H9 (cell line): ENCODE results near the gene SLC2A10. TPM values are rescaled to one million over a fixed set of nuclear protein-coding genes. Genes with fewer than 3 reads are reported as not detected.

Source experiments
- DNase-seq: peaks from one replicate; pipeline ENCODE4 v3.0.0-alpha.2; 2017
- H2AFZ ChIP-seq: one replicate; pipeline ENCODE4 v1.6.1; 2013; ENCODE audit warnings: mild to moderate bottlenecking, low read length, control low read depth, moderate library complexity
- H2AK5ac ChIP-seq: 2 replicates; pipeline ENCODE4 v1.6.1; 2013; ENCODE audit warnings: low read length, control low read depth, mixed read lengths; ENCODE audit not compliant: insufficient read length
- H2BK120ac ChIP-seq: one replicate; pipeline ENCODE4 v1.6.1; 2013; ENCODE audit warnings: low read depth, mild to moderate bottlenecking, low read length, control low read depth, inconsistent platforms; ENCODE audit not compliant: poor library complexity, severe bottlenecking
- H2BK12ac ChIP-seq: 2 replicates; pipeline ENCODE4 v1.6.1; 2013; ENCODE audit warnings: low read length, control low read depth, mixed read lengths, low read depth; ENCODE audit not compliant: insufficient read length
- H2BK15ac ChIP-seq: 2 replicates; pipeline ENCODE4 v1.6.1; 2013; ENCODE audit warnings: low read depth, low read length, control low read depth
- H2BK20ac ChIP-seq: one replicate; pipeline ENCODE4 v1.6.1; 2013; ENCODE audit warnings: low read depth, mild to moderate bottlenecking, low read length, control low read depth, inconsistent platforms; ENCODE audit not compliant: poor library complexity, severe bottlenecking
- H2BK5ac ChIP-seq: 2 replicates; pipeline ENCODE4 v1.6.1; 2013; ENCODE audit warnings: low read length, control low read depth, mixed read lengths; ENCODE audit not compliant: insufficient read length
- H3K14ac ChIP-seq: 2 replicates; pipeline ENCODE4 v1.6.1; 2013; ENCODE audit warnings: low read length, control low read depth; ENCODE audit not compliant: insufficient read depth
- H3K18ac ChIP-seq: 2 replicates; pipeline ENCODE4 v1.6.1; 2013; ENCODE audit warnings: low read depth, mild to moderate bottlenecking, mixed read lengths, low read length, control low read depth; ENCODE audit not compliant: insufficient read length
- H3K23ac ChIP-seq: 2 replicates; pipeline ENCODE4 v1.6.1; 2013; ENCODE audit warnings: low read length, control low read depth, mixed read lengths, low read depth; ENCODE audit not compliant: insufficient read length
- H3K23me2 ChIP-seq: 2 replicates; pipeline ENCODE4 v1.6.1; 2013; ENCODE audit warnings: low read depth, mild to moderate bottlenecking, mixed read lengths, low read length, control low read depth; ENCODE audit not compliant: insufficient read length, poor library complexity, severe bottlenecking
- H3K27ac ChIP-seq: 2 replicates; pipeline ENCODE4 v1.5.1; 2013; ENCODE audit warnings: low read length, control low read depth, mixed read lengths, low read depth; ENCODE audit not compliant: insufficient read length
- H3K27me3 ChIP-seq: 2 replicates; pipeline ENCODE4 v1.6.1; 2013; ENCODE audit warnings: low read length, control low read depth, inconsistent platforms; ENCODE audit not compliant: insufficient read depth
- H3K4ac ChIP-seq: 2 replicates; pipeline ENCODE4 v1.6.1; 2013; ENCODE audit warnings: low read depth, mild to moderate bottlenecking, control low read depth, inconsistent platforms, low read length, moderate library complexity
- H3K4me1 ChIP-seq: 2 replicates; pipeline ENCODE4 v1.6.1; 2013; ENCODE audit warnings: low read length, control low read depth, inconsistent platforms; ENCODE audit not compliant: insufficient read depth
- H3K4me2 ChIP-seq: 2 replicates; pipeline ENCODE4 v1.6.1; 2013; ENCODE audit warnings: low read length, control low read depth, mixed read lengths; ENCODE audit not compliant: insufficient read length, insufficient read depth
- H3K56ac ChIP-seq: 2 replicates; pipeline ENCODE4 v1.6.1; 2013; ENCODE audit warnings: low read depth, mild to moderate bottlenecking, mixed read lengths, low read length, control low read depth; ENCODE audit not compliant: insufficient read length
- H3K79me1 ChIP-seq: 2 replicates; pipeline ENCODE4 v1.6.1; 2013; ENCODE audit warnings: low read depth, mild to moderate bottlenecking, moderate library complexity, low read length, control low read depth, inconsistent platforms; ENCODE audit not compliant: insufficient read depth, poor library complexity, severe bottlenecking
- H3K79me2 ChIP-seq: 2 replicates; pipeline ENCODE4 v1.6.1; 2013; ENCODE audit warnings: low read length, control low read depth, inconsistent platforms; ENCODE audit not compliant: insufficient read depth
- H3K9ac ChIP-seq: 2 replicates; pipeline ENCODE4 v1.6.1; 2013; ENCODE audit warnings: low read length, control low read depth, mixed read lengths; ENCODE audit not compliant: insufficient read length; ENCODE audit errors: extremely low read depth
- H3K9me3 ChIP-seq: one replicate; pipeline ENCODE4 v1.6.1; 2013; ENCODE audit warnings: low read depth, low read length, inconsistent platforms; ENCODE audit not compliant: control insufficient read depth
- H3T11ph ChIP-seq: one replicate; pipeline ENCODE4 v1.6.1; 2013; ENCODE audit warnings: mild to moderate bottlenecking, low read length, control low read depth, inconsistent platforms
- H4K20me1 ChIP-seq: one replicate; pipeline ENCODE4 v1.6.1; 2013; ENCODE audit not compliant: control insufficient read depth, insufficient read length, insufficient read depth
- H4K5ac ChIP-seq: 2 replicates; pipeline ENCODE4 v1.6.1; 2013; ENCODE audit warnings: low read depth, mild to moderate bottlenecking, mixed read lengths, low read length, control low read depth; ENCODE audit not compliant: insufficient read length
- H4K8ac ChIP-seq: replicated peaks from 2 replicates; pipeline ENCODE4 v1.6.1; 2013; ENCODE audit warnings: low read length, control low read depth, mixed read lengths, low read depth; ENCODE audit not compliant: insufficient read length
- H4K91ac ChIP-seq: 2 replicates; pipeline ENCODE4 v1.6.1; 2013; ENCODE audit warnings: low read depth, mild to moderate bottlenecking, moderate library complexity, mixed read lengths, low read length, control low read depth; ENCODE audit not compliant: insufficient read length
- H3K27ac Mint-ChIP-seq, 3 experiments: 2 replicates in 2 of 3; 3 replicates in 1 of 3; pipeline ENCODE4 v1.8.0; 2020 to 2021; ENCODE audit warnings: mixed read lengths in 3 of 3, mild to moderate bottlenecking in 1 of 3, moderate library complexity in 1 of 3
- H3K27me3 Mint-ChIP-seq: 2 replicates; pipeline ENCODE4 v1.8.0; 2021; ENCODE audit warnings: low read depth, mild to moderate bottlenecking, moderate library complexity, mixed read lengths
- H3K36me3 Mint-ChIP-seq, 3 experiments: 2 replicates in 2 of 3; 3 replicates in 1 of 3; pipeline ENCODE4 v1.8.0; 2020 to 2021; ENCODE audit warnings: low read depth in 3 of 3, mixed read lengths in 3 of 3; ENCODE audit not compliant: insufficient read depth in 1 of 3
- H3K4me1 Mint-ChIP-seq, 2 experiments: 2 replicates each; pipeline ENCODE4 v1.8.0; 2020; ENCODE audit warnings: mixed read lengths in 2 of 2
- H3K4me3 Mint-ChIP-seq, 2 experiments: 2 replicates in 1 of 2; 3 replicates in 1 of 2; pipeline ENCODE4 v1.8.0; 2020 to 2021; ENCODE audit warnings: mild to moderate bottlenecking in 2 of 2, mixed read lengths in 2 of 2, moderate library complexity in 1 of 2
- H3K9me3 Mint-ChIP-seq, 2 experiments: 2 replicates in 1 of 2; 3 replicates in 1 of 2; pipeline ENCODE4 v1.8.0; 2020; ENCODE audit warnings: mild to moderate bottlenecking in 2 of 2, mixed read lengths in 2 of 2, moderate library complexity in 1 of 2
- WGBS: extraction: QIAGEN DNeasy Blood & Tissue Kit; methylation state at CpG from one replicate; pipeline ENCODE4 v1.1.7; 2013; ENCODE audit warnings: missing lambda C conversion rate, low lambda C conversion rate, mixed read lengths; ENCODE audit not compliant: insufficient read length; ENCODE audit errors: extremely low coverage; 5-methylcytosine and 5-hydroxymethylcytosine counted together
- total RNA-seq: library from RNA; stranded (reverse); gene quantifications from 2 replicates; pipeline ENCODE4 v1.2.1, GENCODE V29; 2021
- TF ChIP-seq, protein P1 (sequence below): fragments of 200-600 bp; sonication (generic); conservative IDR thresholded peaks from 3 replicates; pipeline ENCODE4 v1.8.0; 2021; ENCODE audit warnings: antibody characterized with exemption, mild to moderate bottlenecking

Gene SLC2A10
- total RNA-seq, 1 experiment from 2014 or later, result 8.2 TPM

GRCh38 chr20:46713957-46714834 is 4.7 kb downstream of the SLC2A10 start:
- H2BK12ac ChIP-seq, result no peak overlapping the region
- no CpG with 5 or more reads among the region's 15 CpGs for WGBS
- no peaks in the 10 kb centered on the region for H3K9me3 ChIP-seq
- H3T11ph ChIP-seq, result no peak overlapping the region
- no peak overlapping the region for H3K9ac ChIP-seq
- H2AK5ac ChIP-seq, result no peak overlapping the region
- no peaks in the 10 kb centered on the region for H3K27me3 ChIP-seq
- no peaks in the 10 kb centered on the region for H3K9me3 Mint-ChIP-seq
- H3K23me2 ChIP-seq, result peaks cover 5% of the 10 kb centered on the region
- no peak overlapping the region for H4K8ac ChIP-seq
- no peak overlapping the region for H4K91ac ChIP-seq
- peaks cover 0 to 9% (median under 1%) of the 10 kb centered on the region in 3 experiments; a peak in 4 of 7 replicates for H3K36me3 Mint-ChIP-seq
- H4K5ac ChIP-seq, result no peak overlapping the region
- H3K4me2 ChIP-seq, result no peak overlapping the region
- no peak overlapping the region for H3K4me3 Mint-ChIP-seq
- no peak overlapping the region for H2BK120ac ChIP-seq
- H4K20me1 ChIP-seq, result no peaks in the 10 kb centered on the region
- no peak overlapping the region for H3K56ac ChIP-seq
- no peak overlapping the region for H2BK15ac ChIP-seq
- peaks cover 19 to 30% of the 10 kb centered on the region in 2 experiments for H3K4me1 Mint-ChIP-seq
- no peaks in the 10 kb centered on the region for H3K4me1 ChIP-seq
- H3K18ac ChIP-seq, result no peak overlapping the region
- H3K27me3 Mint-ChIP-seq, result peaks cover 4% of the 10 kb centered on the region
- H3K79me2 ChIP-seq, result no peaks in the 10 kb centered on the region
- TF ChIP-seq, protein P1, sequence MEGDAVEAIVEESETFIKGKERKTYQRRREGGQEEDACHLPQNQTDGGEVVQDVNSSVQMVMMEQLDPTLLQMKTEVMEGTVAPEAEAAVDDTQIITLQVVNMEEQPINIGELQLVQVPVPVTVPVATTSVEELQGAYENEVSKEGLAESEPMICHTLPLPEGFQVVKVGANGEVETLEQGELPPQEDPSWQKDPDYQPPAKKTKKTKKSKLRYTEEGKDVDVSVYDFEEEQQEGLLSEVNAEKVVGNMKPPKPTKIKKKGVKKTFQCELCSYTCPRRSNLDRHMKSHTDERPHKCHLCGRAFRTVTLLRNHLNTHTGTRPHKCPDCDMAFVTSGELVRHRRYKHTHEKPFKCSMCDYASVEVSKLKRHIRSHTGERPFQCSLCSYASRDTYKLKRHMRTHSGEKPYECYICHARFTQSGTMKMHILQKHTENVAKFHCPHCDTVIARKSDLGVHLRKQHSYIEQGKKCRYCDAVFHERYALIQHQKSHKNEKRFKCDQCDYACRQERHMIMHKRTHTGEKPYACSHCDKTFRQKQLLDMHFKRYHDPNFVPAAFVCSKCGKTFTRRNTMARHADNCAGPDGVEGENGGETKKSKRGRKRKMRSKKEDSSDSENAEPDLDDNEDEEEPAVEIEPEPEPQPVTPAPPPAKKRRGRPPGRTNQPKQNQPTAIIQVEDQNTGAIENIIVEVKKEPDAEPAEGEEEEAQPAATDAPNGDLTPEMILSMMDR, result no peak
- no peak overlapping the region for H2BK5ac ChIP-seq
- H2AFZ ChIP-seq, result no peak overlapping the region
- no peak overlapping the region for H2BK20ac ChIP-seq
- no peak overlapping the region for H3K27ac Mint-ChIP-seq
- H3K23ac ChIP-seq, result no peak overlapping the region
- H3K4ac ChIP-seq, result no peak overlapping the region
- H3K14ac ChIP-seq, result no peak overlapping the region
- DNase-seq, result no peak
- H3K79me1 ChIP-seq, result no peaks in the 10 kb centered on the region
- no peak overlapping the region for H3K27ac ChIP-seq
